Measurements from ENCODE around the gene SAMD15.

- no peak for TF ChIP-seq CTCF (IDR thresholded peaks at IDR 0.05)
- TF ChIP-seq EZH2 (IDR thresholded peaks at IDR 0.05; ENCODE audit: borderline replicate concordance, insufficient read depth, low read depth, low read length, poor library complexity, severe bottlenecking) = no peak
These were observed 46.2 kb downstream of the SAMD15 start, which contains the start of gene NOXRED1 for GRCh38 chr14:77423423-77423822.

Data from B cell (primary cell).